MCF 10A (cell line): ENCODE measurements around the gene CES1. TPM values are rescaled to one million over a fixed set of nuclear protein-coding genes. Genes with fewer than 3 reads are reported as not detected.
"Not testable (repeated sequence)": the region's sequence is repeated elsewhere in the genome, so short reads cannot be mapped to it uniquely, and the experiment has no call there.

ENCODE experiments used
- BruUV-seq: library from RNA; stranded (reverse); fragments of 400-500 nt; replicated peaks from 2 replicates; lab custom pipeline; 2021; lab: Mats Ljungman, UMichigan
- CTCF ChIA-PET: fragments of 300-600 bp; sonication (Branson Sonifier 250); formaldehyde crosslinking; extraction: SDS; loops from one replicate; lab custom pipeline; 2021; ENCODE audit warnings: antibody characterized with exemption, inconsistent platforms; lab: Yijun Ruan, JAX
- POLR2A ChIA-PET: fragments of 300-600, 350-650 bp; sonication (Branson Sonifier 250); formaldehyde crosslinking; extraction: SDS; loops from one replicate; lab custom pipeline; 2020; ENCODE audit warnings: antibody characterized with exemption, inconsistent platforms; lab: Yijun Ruan, JAX
- DNase-seq: peaks from one replicate; pipeline ENCODE4 v3.0.0-alpha.2; 2018; ENCODE audit not compliant: unreplicated experiment
- H3K27ac Mint-ChIP-seq: one replicate; pipeline ENCODE4 v1.8.0; 2022; ENCODE audit warnings: mild to moderate bottlenecking, low read depth, mixed read lengths; ENCODE audit not compliant: unreplicated experiment
- H3K27me3 Mint-ChIP-seq: one replicate; pipeline ENCODE4 v1.8.0; 2022; ENCODE audit warnings: mixed read lengths; ENCODE audit not compliant: insufficient read depth, unreplicated experiment
- H3K36me3 Mint-ChIP-seq: one replicate; pipeline ENCODE4 v1.8.0; 2022; ENCODE audit warnings: mild to moderate bottlenecking, moderate library complexity, mixed read lengths; ENCODE audit not compliant: insufficient read depth, unreplicated experiment
- H3K4me1 Mint-ChIP-seq: one replicate; pipeline ENCODE4 v1.8.0; 2022; ENCODE audit warnings: mixed read lengths; ENCODE audit not compliant: insufficient read depth, unreplicated experiment
- H3K4me3 Mint-ChIP-seq: one replicate; pipeline ENCODE4 v1.8.0; 2022; ENCODE audit warnings: mild to moderate bottlenecking, moderate library complexity, mixed read lengths; ENCODE audit not compliant: unreplicated experiment
- H3K9me3 Mint-ChIP-seq: one replicate; pipeline ENCODE4 v1.8.0; 2022; ENCODE audit warnings: mixed read lengths; ENCODE audit not compliant: unreplicated experiment
- CTCF ChIP-seq: fragments of 200-600 bp; IDR thresholded peaks from one replicate; pipeline ENCODE4 v1.8.0; 2022; ENCODE audit warnings: antibody characterized with exemption, mild to moderate bottlenecking; ENCODE audit not compliant: unreplicated experiment
- intact Hi-C: fragments of 100-400 bp; cut with micrococcal nuclease; formaldehyde crosslinking; loops from 2 replicates; pipeline ENCODE4 v1.14.1; 2022
- total RNA-seq: library from RNA; stranded (reverse); gene quantifications from 2 replicates; pipeline ENCODE4 v1.2.3, GENCODE V29; 2022

The CES1 gene
- total RNA-seq, 1 experiment from 2014 or later = not detected

DNA sequence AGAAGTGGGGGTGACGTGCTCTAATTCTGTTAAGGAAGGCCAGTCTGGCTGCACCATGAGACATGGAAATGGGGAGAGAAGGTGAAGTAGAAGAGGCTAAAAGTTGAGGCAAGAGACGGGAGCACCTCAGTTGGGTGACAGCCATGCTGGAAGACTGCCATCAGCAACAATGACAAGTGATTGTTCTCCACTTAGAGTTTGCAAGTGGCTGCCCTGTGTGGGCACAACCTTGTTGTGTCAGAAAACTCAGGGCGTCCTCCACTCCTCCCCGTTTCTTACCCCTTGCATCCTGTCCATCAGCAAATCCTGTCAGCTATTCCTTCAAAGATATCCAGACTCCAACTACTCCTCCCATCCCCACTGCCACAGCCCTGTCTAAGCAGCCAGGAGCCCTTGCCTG is 17.6 kb downstream of the CES1 start:
- TF ChIP-seq CTCF = no peak
- no peak overlapping the region for H3K27ac Mint-ChIP-seq
- H3K27me3 Mint-ChIP-seq = no peaks in the 10 kb centered on the region
- H3K9me3 Mint-ChIP-seq = no peaks in the 10 kb centered on the region
- peaks cover 21% of the 10 kb centered on the region for H3K4me1 Mint-ChIP-seq
- intact Hi-C loops = no loop called here
- BruUV-seq = no TSS peak
- no peak for DNase-seq
- no peaks in the 10 kb centered on the region for H3K36me3 Mint-ChIP-seq
- ChIA-PET CTCF (no interaction called here), POLR2A (interaction anchor here (0.6 kb wide), 1 partner anchor 10 kb away, joined by 3 read pairs; no protein-coding TSS in a partner anchor)
- H3K4me3 Mint-ChIP-seq = no peak overlapping the region

DNA sequence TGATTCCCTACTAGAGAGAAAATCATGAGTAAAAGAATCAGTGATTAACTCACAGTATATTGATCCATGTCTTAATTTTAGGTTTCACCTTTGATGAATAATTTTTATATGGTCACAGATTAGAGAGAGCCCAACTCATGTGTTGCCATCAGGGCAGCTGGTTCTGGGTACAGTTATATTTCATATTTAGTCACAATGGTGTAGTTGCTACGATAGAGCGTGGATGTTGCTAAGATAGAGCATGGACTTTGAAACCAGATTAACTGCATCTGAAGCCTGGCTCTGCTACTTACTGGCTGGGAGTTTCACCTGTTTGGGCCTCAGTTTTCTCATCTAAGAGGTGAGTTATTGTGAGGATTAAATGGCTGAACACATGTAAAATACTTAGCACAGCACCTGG is 18.7 kb downstream of the CES1 start:
- intact Hi-C loops, H3K27ac Mint-ChIP-seq, H3K9me3 Mint-ChIP-seq, H3K27me3 Mint-ChIP-seq, H3K4me3 Mint-ChIP-seq, BruUV-seq, DNase-seq, H3K36me3 Mint-ChIP-seq, CTCF ChIA-PET: not testable (repeated sequence)
- H3K4me1 Mint-ChIP-seq = peaks cover 21% of the 10 kb centered on the region
- POLR2A ChIA-PET = interaction anchor here (0.6 kb wide), 1 partner anchor 850 kb away, joined by 3 read pairs; no protein-coding TSS in a partner anchor

DNA sequence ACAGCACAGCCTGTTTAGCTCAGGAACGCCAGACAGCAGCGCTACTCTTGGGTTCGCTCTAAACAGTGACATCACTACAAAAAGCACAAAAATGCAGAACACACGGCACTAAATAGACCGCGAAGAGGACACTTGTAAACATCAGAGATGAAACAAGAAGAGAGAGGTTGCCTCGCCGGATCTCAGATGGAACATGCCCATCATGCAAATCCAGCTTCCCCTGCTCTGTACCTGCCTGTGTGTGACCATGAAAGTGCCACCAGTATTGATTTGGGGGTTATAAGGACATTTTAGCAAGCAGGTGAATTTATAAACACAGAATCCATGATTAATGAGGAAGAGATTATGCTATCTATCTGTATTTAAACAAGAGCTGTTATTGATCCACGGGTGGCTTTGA is 19.2 kb downstream of the CES1 start:
- intact Hi-C loops, POLR2A ChIA-PET, CTCF ChIA-PET: not testable (repeated sequence)

DNA sequence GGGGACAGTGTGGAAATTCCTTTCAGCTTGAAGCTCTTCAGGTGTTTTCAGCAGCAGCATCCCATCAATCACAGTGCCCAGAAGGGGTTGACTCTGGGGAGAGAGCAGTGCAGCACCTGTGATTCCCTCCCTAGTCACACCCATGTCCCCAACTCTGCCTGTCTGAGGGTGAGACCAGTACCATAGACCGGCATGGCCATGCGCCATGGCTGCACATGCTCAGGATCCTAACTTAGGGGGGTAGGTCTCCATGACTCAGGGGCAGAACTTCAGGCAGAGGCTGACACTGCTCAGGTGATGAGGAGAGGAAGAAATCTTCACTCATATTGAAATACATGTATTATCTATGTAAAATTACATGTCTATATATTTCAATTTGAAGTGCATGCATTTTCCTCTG is 19.9 kb downstream of the CES1 start:
- no TSS peak for BruUV-seq
- no peak for TF ChIP-seq CTCF
- ChIA-PET CTCF (interaction anchor here (1.0 kb wide), 1 partner anchor 100 kb away, joined by 3 read pairs; no protein-coding TSS in a partner anchor), POLR2A (no interaction called here)
- H3K27ac Mint-ChIP-seq = no peak overlapping the region
- H3K9me3 Mint-ChIP-seq = no peaks in the 10 kb centered on the region
- no peaks in the 10 kb centered on the region for H3K27me3 Mint-ChIP-seq
- intact Hi-C loops = no loop called here
- H3K36me3 Mint-ChIP-seq = no peaks in the 10 kb centered on the region
- no peak overlapping the region for H3K4me3 Mint-ChIP-seq
- DNase-seq = no peak
- peaks cover 21% of the 10 kb centered on the region for H3K4me1 Mint-ChIP-seq

More for the DNA sequence above, 19.2 kb downstream of the CES1 start:
- not testable (repeated sequence) for BruUV-seq, H3K4me3 Mint-ChIP-seq, DNase-seq, H3K36me3 Mint-ChIP-seq, H3K9me3 Mint-ChIP-seq, H3K27me3 Mint-ChIP-seq, H3K27ac Mint-ChIP-seq
- peaks cover 21% of the 10 kb centered on the region for H3K4me1 Mint-ChIP-seq

GRCh38 chr16:55811811-55812210 is 21.1 kb downstream of the CES1 start:
- no TSS peak for BruUV-seq
- Mint-ChIP-seq H3K9me3 (no peaks in the 10 kb centered on the region), H3K27me3 (no peaks in the 10 kb centered on the region), H3K4me3 (no peak overlapping the region), H3K4me1 (peaks cover 14% of the 10 kb centered on the region), H3K36me3 (no peaks in the 10 kb centered on the region), H3K27ac (no peak overlapping the region)
- no peak for TF ChIP-seq CTCF
- peak; percentile 52 for DNase-seq
- intact Hi-C loops = no loop called here
- ChIA-PET POLR2A (no interaction called here), CTCF (no interaction called here)
